Measurements from ENCODE around the gene HASPIN.

- TF ChIP-seq EZH2 (IDR thresholded peaks at IDR 0.05; ENCODE audit: low read length) (peak; percentile 4), CTCF (optimal IDR thresholded peaks at IDR 0.05 in 1 of 3, IDR thresholded peaks at IDR 0.05 in 1 of 3, conservative IDR thresholded peaks at IDR 0.05 in 1 of 3; ENCODE audit: extremely low read depth in 1 of 3, insufficient read depth in 2 of 3, low read length in 3 of 3) (no peak)
Observed at GRCh38 chr17:3695129-3695722, 28.5 kb upstream of the HASPIN start.
